Heart right ventricle (tissue), 16 donors: ENCODE results near the gene SLC22A6. TPM values are rescaled to one million over a fixed set of nuclear protein-coding genes. Genes with fewer than 3 reads are reported as not detected.

Experiments
- ATAC-seq, 8 donors: fragments of 200-7000 bp; cut with Tn5 transposase; one replicate each; pipeline ENCODE4 v1.9.1; 2020; ENCODE audit warnings: mild to moderate bottlenecking in 8 of 8, moderate library complexity in 8 of 8, moderate number of reproducible peaks in 1 of 8
- DNase-seq, 2 donors: peaks; one replicate each; pipeline ENCODE4 v3.0.0-alpha.2; 2020
- H3K27ac ChIP-seq, 10 donors: fragments of 200-600 bp; sonication (generic) in 2 of 10; one replicate each; pipeline versions ENCODE4 v1.5.0 to v1.8.0; 2020 to 2022; ENCODE audit warnings: mild to moderate bottlenecking in 3 of 10
- H3K27me3 ChIP-seq, 7 donors: fragments of 200-600 bp; one replicate each; pipeline ENCODE4 v1.8.0; 2021 to 2022; ENCODE audit warnings: mild to moderate bottlenecking in 2 of 7
- H3K36me3 ChIP-seq, 9 donors: fragments of 200-600 bp; sonication (generic) in 1 of 9; one replicate each; pipeline versions ENCODE4 v1.5.0 to v1.8.0; 2020 to 2022; ENCODE audit warnings: mild to moderate bottlenecking in 2 of 9
- H3K4me1 ChIP-seq, 9 donors: fragments of 200-600 bp; sonication (generic) in 1 of 9; one replicate each; pipeline versions ENCODE4 v1.5.0 to v1.8.0; 2020 to 2022; ENCODE audit warnings: mild to moderate bottlenecking in 4 of 9
- H3K4me3 ChIP-seq, 10 donors: fragments of 200-600 bp; sonication (generic) in 2 of 10; one replicate each; pipeline versions ENCODE4 v1.5.0 to v1.8.0; 2020 to 2022; ENCODE audit warnings: mild to moderate bottlenecking in 7 of 10, moderate library complexity in 2 of 10
- H3K9me3 ChIP-seq, 11 donors: fragments of 200-600 bp in 10 of 11; sonication (generic) in 2 of 11; one replicate each; pipeline versions ENCODE4 v1.5.0 to v1.8.0; 2013 to 2022; ENCODE audit warnings: mild to moderate bottlenecking in 2 of 11, control low read depth in 1 of 11, moderate library complexity in 1 of 11
- WGBS, 2 donors: extraction: QIAGEN DNeasy Blood & Tissue Kit; methylation state at CpG; one replicate each; pipeline ENCODE4 v1.1.7; 2013; ENCODE audit warnings: inconsistent platforms in 1 of 2; 5-methylcytosine and 5-hydroxymethylcytosine counted together
- intact Hi-C, 10 donors: fragments of 100-400 bp; cut with DNase I; formaldehyde crosslinking; loops; one replicate each; pipeline versions ENCODE4 v1.11.1 to v1.14.2; 2022
- polyA plus RNA-seq, 2 donors: library from polyadenylated mRNA; stranded (reverse); fragments of 200-250 nt; gene quantifications; one replicate each; pipeline ENCODE4 v1.2.3, GENCODE V29; 2013
- total RNA-seq, 10 donors: library from RNA; stranded (reverse); fragmentation: NEBNext Ultra II Directional in 3 of 10; extraction: Animal tissue kit (Norgen Biotek cat#: 25700) in 3 of 10; gene quantifications; one replicate each; pipeline versions ENCODE4 v1.2.1 to v1.2.4, GENCODE V29; 2021 to 2023
- TF ChIP-seq, protein P1 (sequence below), 9 donors: fragments of 200-600 bp; sonication (generic) in 2 of 9; IDR thresholded peaks; one replicate each; pipeline versions ENCODE4 v1.5.0 to v1.8.0; 2021 to 2022; ENCODE audit warnings: antibody characterized with exemption in 9 of 9, mild to moderate bottlenecking in 5 of 9, moderate library complexity in 1 of 9
- donor health status: Arrhythmogenic right ventricular cardiomyopathy.
- donor health status: ischemic (EF 13 %, LVEDD 7.1; RV severe dilation, severe dysfunction).
- donor health status: healthy with polysubstance abuse.
- donor health status: DM: no; HTN: yes; CAD: no.
- donor health status: DM: no; HTN: no; CAD: no.
- donor health status: ischemic (EF 25% LVEDD 6.9; RV normal size, moderate dysfunction).
- donor health status: ischemic (EF 25% LVEDD 5.7; RV mildly dilated, moderate dysfunction).
- donor health status: healthy.
- donor health status: DM: yes; HTN: yes; CAD: no.
- donor health status: Ischemic cardiomyopathy.
- donor health status: ischemic (EF 35%, LVEDD 5.7; RV mildly dilated, moderate dysfunction).
- donor health status: nonischemic (EF 11% LVEDD 7.7; RV severe dilation, severe dysfunction).
- donor health status: DM: yes; HTN: yes; CAD: no.
- donor health status: PGD.
- donor health status: ischemic (EF 29% LVEDD 5.4; RV normal size, mild dysfunction).
- donor health status: nonischemic (EF 23%, LVEDD 6.1; RV moderate dilation, normal function).

The SLC22A6 gene
- total and polyA plus RNA-seq, 12 donors, result not detected

DNA sequence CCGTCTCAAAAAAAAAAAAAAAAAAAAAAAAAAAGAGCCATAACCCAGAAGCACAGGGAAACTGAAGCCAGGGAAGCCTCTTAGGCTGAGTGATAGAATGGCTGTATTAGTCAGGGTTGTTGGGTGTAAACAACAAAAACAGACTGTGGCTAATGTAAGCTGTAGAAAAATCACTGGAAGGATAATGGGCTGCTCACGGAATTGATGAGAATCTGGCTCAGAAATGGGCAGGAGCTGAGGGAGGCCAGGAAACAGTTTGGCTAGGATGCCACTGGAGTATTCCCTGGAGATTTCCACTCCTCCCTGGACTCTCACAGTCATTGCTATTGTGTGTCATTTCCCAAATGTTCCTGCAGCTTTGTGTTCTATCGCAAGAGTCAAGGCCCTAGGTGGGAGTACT, 22.4 kb downstream of the SLC22A6 start:
- Histone ChIP-seq H3K27me3 (no peaks in the 10 kb centered on the region), H3K36me3 (no peaks in the 10 kb centered on the region), H3K9me3 (no peaks in the 10 kb centered on the region), H3K4me1 (peaks cover 0 to 16% (median 8%) of the 10 kb centered on the region in 9 donors), H3K27ac (no peak overlapping the region), H3K4me3 (no peak overlapping the region)
- intact Hi-C loops, result no loop called here
- DNase-seq, result no peak
- 56 to 76% methylated on average over 3 of the region's 3 CpGs for whole genome bisulfite sequencing, 2 donors
- no peak for ATAC-seq
- TF ChIP-seq, protein P1, sequence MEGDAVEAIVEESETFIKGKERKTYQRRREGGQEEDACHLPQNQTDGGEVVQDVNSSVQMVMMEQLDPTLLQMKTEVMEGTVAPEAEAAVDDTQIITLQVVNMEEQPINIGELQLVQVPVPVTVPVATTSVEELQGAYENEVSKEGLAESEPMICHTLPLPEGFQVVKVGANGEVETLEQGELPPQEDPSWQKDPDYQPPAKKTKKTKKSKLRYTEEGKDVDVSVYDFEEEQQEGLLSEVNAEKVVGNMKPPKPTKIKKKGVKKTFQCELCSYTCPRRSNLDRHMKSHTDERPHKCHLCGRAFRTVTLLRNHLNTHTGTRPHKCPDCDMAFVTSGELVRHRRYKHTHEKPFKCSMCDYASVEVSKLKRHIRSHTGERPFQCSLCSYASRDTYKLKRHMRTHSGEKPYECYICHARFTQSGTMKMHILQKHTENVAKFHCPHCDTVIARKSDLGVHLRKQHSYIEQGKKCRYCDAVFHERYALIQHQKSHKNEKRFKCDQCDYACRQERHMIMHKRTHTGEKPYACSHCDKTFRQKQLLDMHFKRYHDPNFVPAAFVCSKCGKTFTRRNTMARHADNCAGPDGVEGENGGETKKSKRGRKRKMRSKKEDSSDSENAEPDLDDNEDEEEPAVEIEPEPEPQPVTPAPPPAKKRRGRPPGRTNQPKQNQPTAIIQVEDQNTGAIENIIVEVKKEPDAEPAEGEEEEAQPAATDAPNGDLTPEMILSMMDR (IDR thresholded peaks at IDR 0.05), result no peak

DNA sequence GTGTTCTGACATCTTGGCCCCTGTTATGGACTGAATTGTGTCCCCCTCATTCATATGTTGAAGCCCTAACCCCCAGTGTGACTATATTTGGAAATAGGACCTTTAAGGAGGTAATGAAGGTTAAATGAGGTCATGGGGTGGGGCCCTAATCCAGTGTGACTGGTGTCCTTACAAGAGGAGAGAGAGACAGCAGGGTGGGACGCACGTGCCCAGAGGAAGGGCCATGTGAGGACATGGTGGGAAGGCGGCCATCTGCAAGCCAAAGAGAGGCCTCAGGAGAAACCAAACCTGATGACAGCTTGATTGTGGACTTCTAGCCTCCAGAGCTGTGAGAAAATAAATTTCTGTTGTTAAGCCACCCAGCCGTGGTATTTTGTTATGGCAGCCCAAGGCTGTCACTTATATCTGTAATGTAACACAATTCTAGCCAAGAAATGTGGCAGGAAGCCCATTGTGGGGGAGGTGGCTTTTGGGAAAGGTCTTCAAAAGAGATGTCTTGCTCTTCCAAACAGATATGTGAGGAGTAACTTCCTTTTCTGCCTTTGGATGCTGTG, 23.7 kb downstream of the SLC22A6 start:
- no peaks in the 10 kb centered on the region for H3K36me3 ChIP-seq
- TF ChIP-seq, protein P1 (IDR thresholded peaks at IDR 0.05), result no peak
- no peak overlapping the region for H3K27ac ChIP-seq
- no peak for DNase-seq
- H3K9me3 ChIP-seq, result no peaks in the 10 kb centered on the region
- intact Hi-C loops, result no loop called here
- H3K27me3 ChIP-seq, result peaks cover 0 to 4% (median 0%) of the 10 kb centered on the region in 7 donors
- ATAC-seq, result no peak
- 61 to 72% methylated on average over 4 of the region's 4 CpGs for WGBS, 2 donors
- peaks cover 0 to 16% (median 8%) of the 10 kb centered on the region in 9 donors for H3K4me1 ChIP-seq
- H3K4me3 ChIP-seq, result no peak overlapping the region

DNA sequence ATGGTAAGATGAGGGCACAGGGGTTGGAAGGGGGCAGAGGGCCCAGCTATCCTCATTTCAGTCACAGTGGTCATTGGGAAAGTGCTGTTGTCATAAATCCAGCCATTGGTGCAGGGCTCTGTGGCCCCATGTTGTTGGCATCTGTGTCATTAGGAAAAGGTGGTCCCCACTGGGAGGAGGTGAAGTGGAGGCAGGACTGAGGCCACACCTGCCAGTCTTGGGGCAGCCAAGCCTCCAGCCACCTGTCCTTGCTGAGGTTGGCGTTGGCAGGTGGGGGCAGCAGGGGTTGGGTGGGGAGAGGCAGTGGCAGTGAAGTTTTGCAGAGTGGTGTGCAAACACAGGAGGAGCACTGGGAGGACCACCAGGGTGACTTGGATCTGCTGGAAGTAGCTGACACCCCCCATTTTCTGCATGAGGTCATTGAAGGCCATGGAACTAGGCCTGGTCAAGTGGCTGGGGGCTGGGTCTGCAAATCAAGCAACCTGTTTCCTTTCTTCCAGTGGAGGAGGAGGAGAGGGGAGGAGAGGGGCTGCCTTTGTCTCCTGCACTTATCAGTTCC, 25.3 kb downstream of the SLC22A6 start:
- no peak for DNase-seq
- intact Hi-C loops, result no loop called here
- WGBS, 2 donors, result 97 to 100% methylated on average over 1 of the region's 1 CpG

DNA sequence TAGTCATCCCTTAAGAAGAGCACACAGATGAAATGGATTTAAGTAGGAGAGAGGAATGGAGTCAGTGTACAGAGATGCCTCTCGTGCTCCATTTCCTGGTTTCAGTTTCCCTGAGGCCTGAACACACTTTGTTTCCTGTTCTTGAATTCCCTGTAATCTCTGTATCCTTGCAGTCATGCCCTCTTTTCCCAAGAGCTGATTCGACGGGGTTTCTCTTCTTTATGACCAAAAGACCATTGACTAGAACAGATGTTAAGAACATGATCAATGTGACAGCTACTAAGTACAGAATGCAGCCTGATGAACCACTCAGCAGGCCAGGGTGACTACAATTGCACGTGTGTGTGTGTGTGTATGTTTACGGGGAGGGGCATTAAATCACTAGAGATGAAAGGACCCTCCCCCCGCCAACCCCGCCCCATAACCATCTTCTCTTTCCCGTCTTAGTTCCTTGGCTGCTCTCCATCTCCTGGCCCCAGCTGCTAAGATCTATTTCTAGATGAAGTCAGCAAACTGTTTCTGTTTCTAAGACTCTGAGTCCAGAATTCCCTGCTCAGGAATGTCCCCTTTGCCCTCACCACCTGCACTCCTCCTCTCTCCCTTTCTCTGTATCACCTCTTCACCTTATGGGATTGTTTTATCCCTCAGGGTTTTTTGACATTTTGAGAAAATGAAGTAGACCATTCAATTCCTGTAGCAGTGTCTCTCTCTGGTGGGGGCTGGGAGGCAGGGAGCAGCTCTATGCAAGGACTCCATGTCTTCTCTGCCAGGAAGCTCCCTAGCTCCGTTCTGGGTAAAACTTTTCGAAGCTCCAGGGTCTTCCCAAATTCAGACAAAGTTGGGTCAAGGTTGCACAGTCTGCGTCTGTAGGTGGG, 26.0 kb downstream of the SLC22A6 start:
- Histone ChIP-seq H3K27me3 (peaks cover 0 to 4% (median 0%) of the 10 kb centered on the region in 7 donors), H3K27ac (peak overlapping the region in 5 of 10 donors; percentile 20 to 52 (median 36)), H3K4me3 (no peak overlapping the region), H3K36me3 (no peaks in the 10 kb centered on the region), H3K9me3 (no peaks in the 10 kb centered on the region), H3K4me1 (peaks cover 0 to 16% (median 8%) of the 10 kb centered on the region in 9 donors)
- 30 to 47% methylated on average over 11 of the region's 11 CpGs for WGBS, 2 donors
- DNase-seq, result peak in 1 of 2 donors; percentile 42
- intact Hi-C loops, result no loop called here
- peak in 5 of 8 donors; percentile 42 to 73 (median 55) for ATAC-seq
- TF ChIP-seq, protein P1 (IDR thresholded peaks at IDR 0.05), result no peak

More for the DNA sequence above, 25.3 kb downstream of the SLC22A6 start:
- ATAC-seq, result no peak
- Histone ChIP-seq H3K27me3 (peaks cover 0 to 4% (median 0%) of the 10 kb centered on the region in 7 donors), H3K4me3 (no peak overlapping the region), H3K9me3 (no peaks in the 10 kb centered on the region), H3K4me1 (peaks cover 0 to 16% (median 8%) of the 10 kb centered on the region in 9 donors), H3K27ac (peak overlapping the region in 3 of 10 donors; percentile 20 to 49 (median 28)), H3K36me3 (no peaks in the 10 kb centered on the region)
- TF ChIP-seq, protein P1 (IDR thresholded peaks at IDR 0.05), result no peak
